Breast epithelium (tissue), 3 donors: ENCODE results near the gene ALK.

Experiments used
- CTCF ChIP-seq, 3 donors: fragments of 450-650 bp; IDR thresholded peaks; one replicate each; pipeline ENCODE4 v1.5.1; 2016 to 2017; ENCODE audit warnings: antibody characterized with exemption in 3 of 3, mild to moderate bottlenecking in 3 of 3, moderate library complexity in 3 of 3
- POLR2A ChIP-seq: fragments of 450-650 bp; IDR thresholded peaks from one replicate; pipeline ENCODE4 v1.6.1; 2016; ENCODE audit warnings: antibody characterized with exemption, mild to moderate bottlenecking, moderate library complexity
- POLR2AphosphoS5 ChIP-seq, 3 donors: sonication (generic); formaldehyde crosslinking; IDR thresholded peaks; one replicate each; pipeline ENCODE4 v1.6.1; 2017; ENCODE audit warnings: antibody characterized with exemption in 3 of 3

- TF ChIP-seq POLR2A = no peak
- no peak for TF ChIP-seq CTCF (IDR thresholded peaks at IDR 0.05)
- TF ChIP-seq POLR2AphosphoS5 (IDR thresholded peaks at IDR 0.05) = no peak
Measured at GRCh38 chr2:29797916-29798315, 123.5 kb downstream of the ALK start.
